Cortex of kidney (tissue), 1 donor: ENCODE measurements around the gene LRCOL1.
"Not testable (repeated sequence)": the region's sequence is repeated elsewhere in the genome, so short reads cannot be mapped to it uniquely, and the experiment has no call there.

Experiments used
- DNase-seq: peaks from one replicate; lab custom pipeline; 2025; lab: John Stamatoyannopoulos, UW

LRCOL1 gene

GRCh38 chr12:132600048-132601032, 10.0 kb downstream of the LRCOL1 start:
- no peak for DNase-seq

GRCh38 chr12:132599502-132599901, 10.9 kb downstream of the LRCOL1 start:
- DNase-seq: not testable (repeated sequence)

GRCh38 chr12:132597333-132598316, 12.8 kb downstream of the LRCOL1 start:
- DNase-seq: no peak

GRCh38 chr12:132596016-132596415, 14.4 kb downstream of the LRCOL1 start:
- no peak for DNase-seq

GRCh38 chr12:132595183-132595582, 15.2 kb downstream of the LRCOL1 start:
- no peak for DNase-seq

- DNase-seq: no peak
Observed at GRCh38 chr12:132593938-132594358, 16.4 kb downstream of the LRCOL1 start.

GRCh38 chr12:132593521-132593920, 16.9 kb downstream of the LRCOL1 start:
- no peak for DNase-seq

GRCh38 chr12:132593071-132593470, 17.3 kb downstream of the LRCOL1 start:
- no peak for DNase-seq

- no peak for DNase-seq
Observed at GRCh38 chr12:132592282-132592970, 18.0 kb downstream of the LRCOL1 start.

GRCh38 chr12:132591107-132591935, 19.1 kb downstream of the LRCOL1 start:
- no peak for DNase-seq

- no peak for DNase-seq
Observed at GRCh38 chr12:132588821-132589669, 21.3 kb downstream of the LRCOL1 start.

- no peak for DNase-seq
Observed at GRCh38 chr12:132588319-132588718, 22.1 kb downstream of the LRCOL1 start.

- no peak for DNase-seq
Observed at GRCh38 chr12:132587781-132588180, 22.6 kb downstream of the LRCOL1 start.

GRCh38 chr12:132586929-132587328, 23.5 kb downstream of the LRCOL1 start:
- no peak for DNase-seq

GRCh38 chr12:132585177-132585576, 25.2 kb downstream of the LRCOL1 start:
- no peak for DNase-seq

- no peak for DNase-seq
Observed at GRCh38 chr12:132584429-132584828, 26.0 kb downstream of the LRCOL1 start.

GRCh38 chr12:132583736-132584135, 26.6 kb downstream of the LRCOL1 start:
- DNase-seq: no peak

- DNase-seq: no peak
Observed at GRCh38 chr12:132583411-132583710, 27.0 kb downstream of the LRCOL1 start.

- no peak for DNase-seq
Observed at GRCh38 chr12:132582582-132583410, 27.6 kb downstream of the LRCOL1 start.
